ENCODE results near the gene ADAMTSL3.

DNA sequence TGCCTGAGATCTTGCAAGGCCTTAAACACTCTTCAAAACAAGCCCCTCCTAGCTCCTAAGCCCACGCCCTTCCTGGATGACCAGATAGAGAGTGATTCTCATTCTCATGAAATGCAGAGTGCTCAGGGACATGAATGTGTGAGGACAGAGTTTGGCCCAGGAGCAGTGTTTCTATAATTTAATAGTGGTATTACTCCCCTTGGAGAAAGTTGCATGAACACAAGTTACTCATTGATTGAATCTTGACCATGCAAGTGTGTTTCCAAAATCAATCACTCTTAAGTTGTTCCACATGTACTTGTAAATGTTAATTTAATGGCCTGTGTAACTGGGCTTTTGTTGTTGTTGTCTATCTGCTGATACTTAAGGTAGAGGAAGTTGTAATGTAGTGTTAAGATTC, 181.6 kb downstream of the ADAMTSL3 start:
- TF ChIP-seq, protein P1, sequence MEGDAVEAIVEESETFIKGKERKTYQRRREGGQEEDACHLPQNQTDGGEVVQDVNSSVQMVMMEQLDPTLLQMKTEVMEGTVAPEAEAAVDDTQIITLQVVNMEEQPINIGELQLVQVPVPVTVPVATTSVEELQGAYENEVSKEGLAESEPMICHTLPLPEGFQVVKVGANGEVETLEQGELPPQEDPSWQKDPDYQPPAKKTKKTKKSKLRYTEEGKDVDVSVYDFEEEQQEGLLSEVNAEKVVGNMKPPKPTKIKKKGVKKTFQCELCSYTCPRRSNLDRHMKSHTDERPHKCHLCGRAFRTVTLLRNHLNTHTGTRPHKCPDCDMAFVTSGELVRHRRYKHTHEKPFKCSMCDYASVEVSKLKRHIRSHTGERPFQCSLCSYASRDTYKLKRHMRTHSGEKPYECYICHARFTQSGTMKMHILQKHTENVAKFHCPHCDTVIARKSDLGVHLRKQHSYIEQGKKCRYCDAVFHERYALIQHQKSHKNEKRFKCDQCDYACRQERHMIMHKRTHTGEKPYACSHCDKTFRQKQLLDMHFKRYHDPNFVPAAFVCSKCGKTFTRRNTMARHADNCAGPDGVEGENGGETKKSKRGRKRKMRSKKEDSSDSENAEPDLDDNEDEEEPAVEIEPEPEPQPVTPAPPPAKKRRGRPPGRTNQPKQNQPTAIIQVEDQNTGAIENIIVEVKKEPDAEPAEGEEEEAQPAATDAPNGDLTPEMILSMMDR (IDR thresholded peaks at IDR 0.05; ENCODE audit: low read depth, low read length, missing input control), result no peak
- TF ChIP-seq, protein P2, sequence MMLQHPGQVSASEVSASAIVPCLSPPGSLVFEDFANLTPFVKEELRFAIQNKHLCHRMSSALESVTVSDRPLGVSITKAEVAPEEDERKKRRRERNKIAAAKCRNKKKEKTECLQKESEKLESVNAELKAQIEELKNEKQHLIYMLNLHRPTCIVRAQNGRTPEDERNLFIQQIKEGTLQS (IDR thresholded peaks at IDR 0.05), result no peak
